ENCODE results near the gene LRRTM4. TPM values are rescaled to one million over a fixed set of nuclear protein-coding genes. Genes with fewer than 3 reads are reported as not detected.

Gene LRRTM4
- polyA plus RNA-seq, 1 of the 3 experiments (the other 2 are of a cell fraction): 0.10 TPM

DNA sequence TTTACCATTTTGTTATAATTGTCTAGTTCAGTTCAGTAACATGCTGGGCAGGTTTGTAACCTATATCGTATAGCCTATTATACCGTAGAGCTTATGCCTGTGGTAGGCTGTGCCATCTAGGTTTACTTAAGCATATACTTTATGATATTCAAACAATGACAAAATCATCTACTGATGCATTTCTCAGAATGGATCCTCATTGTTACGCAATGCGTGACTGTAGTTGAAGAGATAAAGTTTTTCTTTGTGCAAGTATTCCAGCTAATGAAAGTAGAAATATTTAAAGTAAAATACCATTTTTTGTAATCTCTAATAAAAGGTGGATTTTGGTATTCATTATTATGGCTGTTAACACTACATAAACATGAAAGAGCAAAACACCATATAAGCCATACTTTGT is 100.2 kb downstream of the LRRTM4 start:
- no peaks in the 10 kb centered on the region for H3K4me1 ChIP-seq (ENCODE audit: control insufficient read depth in 1 of 2, insufficient read depth in 2 of 2, low read depth in 1 of 2, low read length in 1 of 2)
- DNase-seq: no peak
- no peaks in the 10 kb centered on the region for H3K36me3 ChIP-seq (replicated peaks in 1 of 2; ENCODE audit: control insufficient read depth in 1 of 2, insufficient read depth in 2 of 2, low read length in 1 of 2)
- WGBS (ENCODE audit: low lambda C conversion rate): 79% methylated on average over 4 of the region's 4 CpGs
- no peaks in the 10 kb centered on the region for H3F3A ChIP-seq (replicated peaks; ENCODE audit: insufficient read depth)
- H2AFZ ChIP-seq (ENCODE audit: low read depth): no peak overlapping the region
- no peaks in the 10 kb centered on the region for H3K27me3 ChIP-seq (ENCODE audit: insufficient read depth)
- H3K9me3 ChIP-seq: no peaks in the 10 kb centered on the region
- H3K27ac ChIP-seq (ENCODE audit: low read depth in 2 of 2, low read length in 1 of 2): no peak overlapping the region
- CTCF ChIA-PET: interaction anchor here (1.0 kb wide), 1 partner anchor 10 kb away, joined by 3 read pairs; no protein-coding TSS in a partner anchor
- no peaks in the 10 kb centered on the region for H4K20me1 ChIP-seq (ENCODE audit: insufficient read depth)
- no peak for TF ChIP-seq RFX5 (IDR thresholded peaks at IDR 0.05; ENCODE audit: low read length)
- TF ChIP-seq, protein P1, sequence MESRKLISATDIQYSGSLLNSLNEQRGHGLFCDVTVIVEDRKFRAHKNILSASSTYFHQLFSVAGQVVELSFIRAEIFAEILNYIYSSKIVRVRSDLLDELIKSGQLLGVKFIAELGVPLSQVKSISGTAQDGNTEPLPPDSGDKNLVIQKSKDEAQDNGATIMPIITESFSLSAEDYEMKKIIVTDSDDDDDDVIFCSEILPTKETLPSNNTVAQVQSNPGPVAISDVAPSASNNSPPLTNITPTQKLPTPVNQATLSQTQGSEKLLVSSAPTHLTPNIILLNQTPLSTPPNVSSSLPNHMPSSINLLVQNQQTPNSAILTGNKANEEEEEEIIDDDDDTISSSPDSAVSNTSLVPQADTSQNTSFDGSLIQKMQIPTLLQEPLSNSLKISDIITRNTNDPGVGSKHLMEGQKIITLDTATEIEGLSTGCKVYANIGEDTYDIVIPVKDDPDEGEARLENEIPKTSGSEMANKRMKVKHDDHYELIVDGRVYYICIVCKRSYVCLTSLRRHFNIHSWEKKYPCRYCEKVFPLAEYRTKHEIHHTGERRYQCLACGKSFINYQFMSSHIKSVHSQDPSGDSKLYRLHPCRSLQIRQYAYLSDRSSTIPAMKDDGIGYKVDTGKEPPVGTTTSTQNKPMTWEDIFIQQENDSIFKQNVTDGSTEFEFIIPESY (IDR thresholded peaks at IDR 0.05; ENCODE audit: borderline replicate concordance, low read depth): no peak
- TF ChIP-seq RCOR1 (IDR thresholded peaks at IDR 0.05; ENCODE audit: low read length): no peak
- no peak for TF ChIP-seq FOXJ3 (CRISPR knock-in tag; IDR thresholded peaks at IDR 0.05)
- no peak overlapping the region for H3K9ac ChIP-seq
- POLR2A ChIA-PET: no interaction called here
- no peaks in the 10 kb centered on the region for H3K79me2 ChIP-seq (ENCODE audit: insufficient read depth)
- no peak overlapping the region for H3K4me2 ChIP-seq
- no peak overlapping the region for H3K4me3 ChIP-seq (ENCODE audit: low read depth in 2 of 2, low read length in 1 of 2)
- H3K9me2 ChIP-seq: no peaks in the 10 kb centered on the region

DNA sequence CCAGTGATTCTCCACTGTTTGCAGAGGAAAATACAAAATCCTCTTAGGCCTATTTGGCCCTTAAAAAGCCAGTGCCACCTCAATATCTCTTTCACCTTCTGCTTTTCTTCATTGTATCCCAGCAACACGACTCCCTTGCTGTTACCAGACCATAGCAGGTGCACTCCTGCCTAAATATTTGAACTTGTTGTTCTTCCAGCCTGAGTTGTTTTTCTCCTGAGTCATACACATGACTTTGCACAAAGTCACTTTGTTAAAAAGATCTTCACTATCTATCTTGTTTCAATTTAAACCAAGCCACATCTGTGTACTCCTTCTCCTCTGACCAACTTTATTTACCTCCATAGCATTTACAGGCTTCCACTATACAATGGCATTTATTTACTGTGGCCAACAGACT is 103.6 kb downstream of the LRRTM4 start:
- H3K27me3 ChIP-seq (ENCODE audit: insufficient read depth): no peaks in the 10 kb centered on the region
- H3K4me3 ChIP-seq (ENCODE audit: low read depth in 2 of 2, low read length in 1 of 2): no peak overlapping the region
- TF ChIP-seq GABPA (IDR thresholded peaks at IDR 0.05; ENCODE audit: low read depth): no peak
- TF ChIP-seq, protein P2, sequence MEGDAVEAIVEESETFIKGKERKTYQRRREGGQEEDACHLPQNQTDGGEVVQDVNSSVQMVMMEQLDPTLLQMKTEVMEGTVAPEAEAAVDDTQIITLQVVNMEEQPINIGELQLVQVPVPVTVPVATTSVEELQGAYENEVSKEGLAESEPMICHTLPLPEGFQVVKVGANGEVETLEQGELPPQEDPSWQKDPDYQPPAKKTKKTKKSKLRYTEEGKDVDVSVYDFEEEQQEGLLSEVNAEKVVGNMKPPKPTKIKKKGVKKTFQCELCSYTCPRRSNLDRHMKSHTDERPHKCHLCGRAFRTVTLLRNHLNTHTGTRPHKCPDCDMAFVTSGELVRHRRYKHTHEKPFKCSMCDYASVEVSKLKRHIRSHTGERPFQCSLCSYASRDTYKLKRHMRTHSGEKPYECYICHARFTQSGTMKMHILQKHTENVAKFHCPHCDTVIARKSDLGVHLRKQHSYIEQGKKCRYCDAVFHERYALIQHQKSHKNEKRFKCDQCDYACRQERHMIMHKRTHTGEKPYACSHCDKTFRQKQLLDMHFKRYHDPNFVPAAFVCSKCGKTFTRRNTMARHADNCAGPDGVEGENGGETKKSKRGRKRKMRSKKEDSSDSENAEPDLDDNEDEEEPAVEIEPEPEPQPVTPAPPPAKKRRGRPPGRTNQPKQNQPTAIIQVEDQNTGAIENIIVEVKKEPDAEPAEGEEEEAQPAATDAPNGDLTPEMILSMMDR (IDR thresholded peaks at IDR 0.05): no peak
- no peak for TF ChIP-seq SIN3A (IDR thresholded peaks at IDR 0.05; ENCODE audit: borderline replicate concordance, low read depth, low read length)
- TF ChIP-seq RFX5 (IDR thresholded peaks at IDR 0.05; ENCODE audit: low read length): no peak
- TF ChIP-seq, protein P3, sequence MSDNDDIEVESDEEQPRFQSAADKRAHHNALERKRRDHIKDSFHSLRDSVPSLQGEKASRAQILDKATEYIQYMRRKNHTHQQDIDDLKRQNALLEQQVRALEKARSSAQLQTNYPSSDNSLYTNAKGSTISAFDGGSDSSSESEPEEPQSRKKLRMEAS (IDR thresholded peaks at IDR 0.05; ENCODE audit: low read depth): no peak
- TF ChIP-seq FOSL2 (IDR thresholded peaks at IDR 0.05; ENCODE audit: borderline replicate concordance, low read depth): no peak
- no peak for TF ChIP-seq ELF1 (IDR thresholded peaks at IDR 0.05)
- no peak for TF ChIP-seq JUND (IDR thresholded peaks at IDR 0.05)
- no peak for TF ChIP-seq MXI1 (IDR thresholded peaks at IDR 0.05; ENCODE audit: low read depth, low read length)
- TF ChIP-seq, protein P4, sequence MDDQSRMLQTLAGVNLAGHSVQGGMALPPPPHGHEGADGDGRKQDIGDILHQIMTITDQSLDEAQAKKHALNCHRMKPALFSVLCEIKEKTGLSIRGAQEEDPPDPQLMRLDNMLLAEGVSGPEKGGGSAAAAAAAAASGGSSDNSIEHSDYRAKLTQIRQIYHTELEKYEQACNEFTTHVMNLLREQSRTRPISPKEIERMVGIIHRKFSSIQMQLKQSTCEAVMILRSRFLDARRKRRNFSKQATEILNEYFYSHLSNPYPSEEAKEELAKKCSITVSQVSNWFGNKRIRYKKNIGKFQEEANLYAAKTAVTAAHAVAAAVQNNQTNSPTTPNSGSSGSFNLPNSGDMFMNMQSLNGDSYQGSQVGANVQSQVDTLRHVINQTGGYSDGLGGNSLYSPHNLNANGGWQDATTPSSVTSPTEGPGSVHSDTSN (IDR thresholded peaks at IDR 0.05): no peak
- TF ChIP-seq RXRA (IDR thresholded peaks at IDR 0.05; ENCODE audit: borderline replicate concordance, low read depth): no peak
- TF ChIP-seq, protein P5, sequence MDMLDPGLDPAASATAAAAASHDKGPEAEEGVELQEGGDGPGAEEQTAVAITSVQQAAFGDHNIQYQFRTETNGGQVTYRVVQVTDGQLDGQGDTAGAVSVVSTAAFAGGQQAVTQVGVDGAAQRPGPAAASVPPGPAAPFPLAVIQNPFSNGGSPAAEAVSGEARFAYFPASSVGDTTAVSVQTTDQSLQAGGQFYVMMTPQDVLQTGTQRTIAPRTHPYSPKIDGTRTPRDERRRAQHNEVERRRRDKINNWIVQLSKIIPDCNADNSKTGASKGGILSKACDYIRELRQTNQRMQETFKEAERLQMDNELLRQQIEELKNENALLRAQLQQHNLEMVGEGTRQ (IDR thresholded peaks at IDR 0.05; ENCODE audit: borderline replicate concordance, low read depth, low read length): no peak
- no peak for TF ChIP-seq TCF12 (IDR thresholded peaks at IDR 0.05)
- no peak for TF ChIP-seq GATA2 (CRISPR knock-in tag; IDR thresholded peaks at IDR 0.05)
- no peak for TF ChIP-seq FOXM1 (IDR thresholded peaks at IDR 0.05; ENCODE audit: low read depth)
- no peak for TF ChIP-seq POLR2AphosphoS5 (IDR thresholded peaks at IDR 0.05; ENCODE audit: low read depth, low read length)
- H3K9me3 ChIP-seq: no peaks in the 10 kb centered on the region
- H3K4me1 ChIP-seq (ENCODE audit: control insufficient read depth in 1 of 2, insufficient read depth in 2 of 2, low read depth in 1 of 2, low read length in 1 of 2): no peaks in the 10 kb centered on the region
- CTCF ChIA-PET: no interaction called here
- no peak for DNase-seq
- POLR2A ChIA-PET: no interaction called here
- H3F3A ChIP-seq (replicated peaks; ENCODE audit: insufficient read depth): no peaks in the 10 kb centered on the region
- H4K20me1 ChIP-seq (ENCODE audit: insufficient read depth): no peaks in the 10 kb centered on the region
- 14% methylated on average over 1 of the region's 1 CpG for WGBS (ENCODE audit: low lambda C conversion rate)
- no peaks in the 10 kb centered on the region for H3K79me2 ChIP-seq (ENCODE audit: insufficient read depth)
- no peak overlapping the region for H3K4me2 ChIP-seq
- H3K9ac ChIP-seq: no peak overlapping the region
- H2AFZ ChIP-seq (ENCODE audit: low read depth): no peak overlapping the region
- H3K27ac ChIP-seq (ENCODE audit: low read depth in 2 of 2, low read length in 1 of 2): no peak overlapping the region
- H3K36me3 ChIP-seq (replicated peaks in 1 of 2; ENCODE audit: control insufficient read depth in 1 of 2, insufficient read depth in 2 of 2, low read length in 1 of 2): no peaks in the 10 kb centered on the region
- H3K9me2 ChIP-seq: no peaks in the 10 kb centered on the region

All from SK-N-SH (cell line).